Astrocyte of the cerebellum (primary cell): ENCODE measurements around the gene SH2D6.
A peak's percentile ranks its signal among the peaks of the same experiment; 100 is the strongest.

Experiments
- DNase-seq: peaks from one replicate; pipeline ENCODE4 v3.0.0-alpha.2; 2011; ENCODE audit warnings: low read depth
- H3K4me3 ChIP-seq: 2 replicates; pipeline ENCODE4 v1.5.1; 2011; ENCODE audit warnings: mild to moderate bottlenecking, low read depth, low read length, moderate library complexity
- CTCF ChIP-seq: IDR thresholded peaks from 2 replicates; pipeline ENCODE4 v1.5.1; 2012; ENCODE audit warnings: low read length, low read depth, moderate library complexity, mild to moderate bottlenecking; ENCODE audit errors: missing control alignments
- in situ Hi-C: cut with HindIII; loops from 2 replicates; pipeline ENCODE4 v1.10.0; 2017; ENCODE audit warnings: low sequenced_read_pairs

SH2D6 gene

DNA sequence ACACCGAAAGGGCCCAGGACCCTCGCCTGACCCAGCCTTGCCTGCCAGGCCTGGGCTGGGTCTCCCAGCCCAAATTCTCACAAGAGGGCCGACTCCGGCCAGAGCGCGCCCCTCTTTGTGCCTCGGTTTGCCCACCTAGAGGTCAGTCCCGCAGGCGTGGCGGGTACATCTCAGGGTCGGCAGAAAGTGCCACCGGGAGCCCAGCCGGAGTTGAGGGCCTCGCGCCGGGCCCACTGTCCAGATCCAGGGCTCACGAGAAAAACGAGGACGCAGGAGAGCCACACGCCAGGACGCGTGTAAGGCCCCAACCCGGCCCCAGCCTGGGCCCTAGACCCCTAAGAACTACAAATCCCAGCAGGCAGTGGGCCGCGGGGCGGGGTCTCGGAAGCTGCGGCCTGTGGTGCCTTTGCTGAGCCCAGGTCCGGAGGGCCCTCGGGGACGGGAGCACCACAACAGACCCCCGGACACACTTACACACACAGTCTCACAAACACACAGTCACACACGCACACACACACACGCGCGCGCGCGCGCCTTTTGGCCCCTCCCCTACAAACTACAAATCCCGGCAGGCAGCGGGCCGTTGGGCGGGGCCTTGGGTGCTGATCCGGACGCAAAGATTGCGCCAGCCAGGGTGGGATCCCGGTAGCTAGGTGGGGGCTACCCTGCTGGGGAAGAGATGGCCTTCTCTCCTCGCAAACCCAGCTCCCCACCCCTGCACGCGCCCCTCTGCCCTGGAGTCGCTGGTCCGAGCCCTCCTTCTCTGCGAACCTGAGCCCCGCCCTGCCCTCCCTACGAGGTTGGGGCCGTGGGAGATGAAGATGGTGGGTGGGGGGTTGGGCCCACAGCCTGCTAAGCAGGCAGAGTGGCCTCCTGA lies at the start of gene SH2D6:
Gene SH2D6, plus strand, starts transcription at position 583 of the 877 bp plus-strand sequence. CDS start 10,752 bp downstream, outside the sequence.
- in situ Hi-C loops: no loop called here
- no peak for TF ChIP-seq CTCF
- DNase-seq: peak; percentile 37
- peak within 1 kb of the TSS; percentile 64 for H3K4me3 ChIP-seq

DNA sequence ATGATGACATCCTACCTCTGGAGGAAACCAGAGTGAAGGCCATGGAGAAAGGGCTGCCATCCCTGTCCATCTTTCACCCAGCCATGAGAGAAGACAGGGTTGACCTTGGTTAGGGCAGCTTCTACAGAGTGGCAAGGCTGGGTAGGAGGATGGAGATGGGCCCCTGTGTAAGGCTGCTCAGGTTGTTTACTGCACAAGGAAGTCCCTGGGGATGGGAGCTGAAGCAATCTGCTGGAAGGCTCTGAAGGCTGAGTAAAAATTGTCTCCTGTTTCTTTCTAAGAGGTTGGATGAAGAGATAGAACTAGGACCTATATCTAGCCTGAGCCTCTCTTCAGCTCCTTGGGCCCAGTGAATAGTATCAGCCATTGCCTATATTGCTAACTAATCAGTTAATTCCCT lies 49.6 kb upstream of the SH2D6 start:
- TF ChIP-seq CTCF: no peak
- H3K4me3 ChIP-seq: no peak overlapping the region
- in situ Hi-C loops: no loop called here
- DNase-seq: no peak

GRCh38 chr2:85369500-85369899 lies 49.0 kb upstream of the SH2D6 start:
- no peak for TF ChIP-seq CTCF
- DNase-seq: no peak
- in situ Hi-C loops: no loop called here
- no peak overlapping the region for H3K4me3 ChIP-seq

DNA sequence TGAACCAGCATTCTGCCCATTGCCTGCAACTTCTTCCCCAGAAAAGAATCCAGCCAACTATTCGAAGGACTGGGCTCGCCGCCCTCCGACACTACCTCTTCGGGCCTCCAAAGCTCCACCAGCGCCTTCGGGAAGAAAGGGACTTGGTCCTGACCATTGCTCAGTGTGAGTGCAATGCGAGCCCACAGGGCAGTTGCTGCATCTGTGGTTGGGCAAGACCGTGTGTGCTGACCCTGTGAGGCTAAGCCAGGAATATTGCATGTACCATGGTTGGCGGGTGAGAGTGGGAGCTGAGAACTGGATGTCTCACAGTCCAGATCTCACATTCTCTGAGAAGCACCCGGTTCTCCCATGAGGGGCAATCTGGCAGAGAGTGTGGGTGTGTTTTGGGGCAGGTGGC lies 47.5 kb upstream of the SH2D6 start:
- TF ChIP-seq CTCF: no peak
- DNase-seq: no peak

DNA sequence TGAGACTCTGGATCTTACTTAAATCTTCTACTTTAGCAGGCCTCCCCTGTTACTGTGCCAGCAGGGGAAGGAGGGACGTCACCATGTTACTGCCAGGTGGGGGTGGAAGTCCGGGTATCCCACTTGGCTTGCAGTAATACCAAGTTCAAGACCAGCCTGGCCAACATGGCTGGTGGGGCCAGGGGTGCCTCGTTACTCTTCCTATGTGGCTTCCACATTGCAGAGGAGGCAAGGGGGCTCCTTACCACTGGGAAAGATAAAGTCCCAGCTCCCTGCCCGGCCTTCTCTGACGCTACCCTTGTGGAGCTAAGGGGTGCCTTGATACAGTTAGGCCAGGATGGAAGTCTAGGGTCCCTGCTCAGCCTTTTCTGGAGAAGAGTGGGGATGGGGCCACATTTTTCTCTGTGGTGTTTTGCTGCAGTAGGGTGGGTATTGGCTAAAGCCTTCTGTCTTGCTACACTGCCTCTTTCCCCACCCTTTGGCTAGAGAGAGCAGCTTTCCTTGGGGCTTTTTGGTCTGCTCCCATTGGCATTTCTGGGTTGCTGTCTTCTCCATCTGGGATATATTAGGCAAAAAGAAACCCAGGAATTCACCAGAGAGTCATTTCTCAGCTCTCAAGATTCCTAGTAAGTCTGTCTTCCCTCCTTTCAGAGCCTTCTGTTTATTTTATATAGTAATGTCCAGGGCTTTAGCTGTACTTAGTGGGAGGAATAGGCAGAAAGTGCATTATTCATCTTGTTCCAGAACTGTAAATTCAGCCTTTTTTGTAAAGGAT lies 42.0 kb upstream of the SH2D6 start:
- H3K4me3 ChIP-seq: no peak overlapping the region
- in situ Hi-C loops: no loop called here
- TF ChIP-seq CTCF: no peak
- DNase-seq: no peak

More for the DNA sequence above, 47.5 kb upstream of the SH2D6 start:
- in situ Hi-C loops: no loop called here
- H3K4me3 ChIP-seq: no peak overlapping the region

GRCh38 chr2:85377083-85377482 lies 41.4 kb upstream of the SH2D6 start:
- no peak for TF ChIP-seq CTCF
- DNase-seq: no peak
- in situ Hi-C loops: no loop called here
- no peak overlapping the region for H3K4me3 ChIP-seq
